Heart left ventricle (tissue), 13 donors: ENCODE measurements around the gene PPP2R5D.

Experiments
- CTCF ChIP-seq, 12 donors: fragments of 200-600 bp; sonication (generic) in 4 of 12; IDR thresholded peaks; one replicate each; pipeline versions ENCODE4 v1.5.0 to v1.8.0; 2018 to 2022; ENCODE audit warnings: antibody characterized with exemption in 12 of 12, mild to moderate bottlenecking in 5 of 12
- POLR2A ChIP-seq, 2 donors: fragments of 450-650 bp; IDR thresholded peaks; one replicate each; pipeline ENCODE4 v1.6.1; 2017; ENCODE audit warnings: antibody characterized with exemption in 2 of 2, mild to moderate bottlenecking in 2 of 2, moderate library complexity in 2 of 2
- donor health status: ischemic (EF 13 %, LVEDD 7.1; RV severe dilation, severe dysfunction).
- donor health status: DM: no; HTN: yes; CAD: no.
- donor health status: DM: no; HTN: no; CAD: no.
- donor health status: ischemic (EF 25% LVEDD 6.9; RV normal size, moderate dysfunction).
- donor health status: ischemic (EF 25% LVEDD 5.7; RV mildly dilated, moderate dysfunction).
- donor health status: ischemic (EF 35%, LVEDD 5.7; RV mildly dilated, moderate dysfunction).
- donor health status: nonischemic (EF 11% LVEDD 7.7; RV severe dilation, severe dysfunction).
- donor health status: DM: yes; HTN: yes; CAD: no.
- donor health status: PGD.
- donor health status: ischemic (EF 29% LVEDD 5.4; RV normal size, mild dysfunction).
- donor health status: nonischemic (EF 23%, LVEDD 6.1; RV moderate dilation, normal function).

DNA sequence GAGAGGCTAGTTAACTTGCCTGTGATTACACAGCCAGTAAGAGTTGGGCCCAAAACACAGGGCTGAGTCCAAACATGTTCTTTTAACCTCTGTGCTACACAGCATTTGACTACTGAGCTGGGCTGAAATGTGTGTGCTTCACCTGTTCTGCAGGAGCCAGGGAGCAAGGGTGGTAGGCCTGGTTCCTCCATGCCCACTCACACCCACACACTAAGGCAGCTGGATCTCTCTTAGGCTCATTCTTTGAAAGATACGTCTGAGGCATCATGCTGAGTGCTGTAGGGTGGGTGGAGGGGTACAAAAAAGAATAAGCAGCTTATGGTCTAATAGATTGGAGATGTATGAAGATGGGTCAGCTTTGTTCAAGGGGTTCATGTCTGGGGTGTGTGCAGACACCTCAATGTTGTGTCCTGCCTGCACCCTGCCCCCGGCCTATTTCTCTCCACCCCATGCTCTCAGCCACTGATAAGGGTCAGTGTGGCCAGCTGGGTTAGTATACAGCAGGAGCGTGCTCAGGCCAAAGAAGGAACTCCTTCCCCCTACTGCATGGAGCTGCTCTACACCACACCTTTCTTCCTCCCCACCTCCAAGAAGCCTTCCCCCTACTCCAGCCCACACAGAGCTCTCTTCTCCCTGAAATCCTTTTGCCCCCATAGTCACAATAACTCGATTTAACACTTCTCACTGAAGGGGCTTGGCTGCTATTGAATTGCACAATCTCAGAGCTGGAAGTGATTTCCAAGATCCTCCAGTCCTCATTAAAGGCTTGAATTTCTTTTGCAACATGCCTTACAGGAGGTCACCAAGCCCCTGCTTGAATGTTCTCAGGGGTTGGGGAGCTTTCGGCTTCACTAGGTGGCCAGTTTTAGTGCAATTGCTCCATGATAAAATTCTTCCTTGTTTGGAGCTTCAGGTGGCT lies 3.4 kb downstream of the PPP2R5D start:
- TF ChIP-seq CTCF (IDR thresholded peaks at IDR 0.05): no peak
- TF ChIP-seq POLR2A (IDR thresholded peaks at IDR 0.05): no peak
